ENCODE measurements around the gene PARVA.

DNA sequence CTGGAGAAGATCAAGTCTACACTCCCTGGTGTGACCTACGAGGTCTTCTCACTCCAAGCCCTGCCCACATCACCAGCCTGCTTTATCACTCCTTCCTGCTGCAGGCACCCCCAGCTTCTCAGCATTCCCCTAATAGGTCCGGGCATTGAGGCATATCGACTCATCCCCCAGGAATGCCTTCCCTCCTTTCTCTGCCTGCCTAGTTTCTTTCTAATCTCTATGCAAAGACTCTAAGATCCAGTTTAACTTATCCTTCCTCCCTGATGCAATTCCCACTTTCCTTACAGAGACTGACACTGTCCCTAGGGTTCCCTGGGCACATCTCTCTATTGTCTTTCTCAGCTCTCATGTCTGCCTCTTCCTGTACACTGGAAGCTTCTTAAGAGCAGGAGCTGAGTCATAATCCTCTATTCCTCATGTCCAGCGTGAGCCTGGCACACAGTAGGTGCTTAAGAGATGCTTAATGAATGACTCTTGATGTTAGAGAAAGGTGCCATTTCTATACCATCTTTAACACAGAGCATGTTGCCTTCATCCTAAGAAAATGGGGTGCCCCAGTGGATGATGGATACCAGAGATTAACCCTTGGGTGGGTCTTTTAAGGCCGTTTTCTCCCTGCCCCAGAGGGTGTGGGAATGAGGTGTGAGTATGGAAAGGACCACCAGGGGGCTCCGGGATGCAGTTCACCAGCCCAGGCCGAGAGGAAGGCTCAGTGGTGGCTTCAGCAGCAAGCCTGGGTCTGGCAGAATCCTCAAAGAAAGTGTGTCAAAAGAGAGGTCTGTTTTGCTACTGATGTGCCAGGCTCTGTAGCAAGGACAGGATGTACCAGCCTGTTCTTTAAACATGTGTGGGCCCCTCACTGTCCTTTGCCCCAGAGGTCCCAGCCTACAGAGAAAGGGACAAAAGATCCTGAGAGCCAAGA is 34.7 kb downstream of the PARVA start:
- TF ChIP-seq NR3C1 (CRISPR knock-in tag; conservative IDR thresholded peaks at IDR 0.05; ENCODE audit: low read depth) (no peak), RELA (CRISPR knock-in tag; IDR thresholded peaks at IDR 0.05; ENCODE audit: borderline replicate concordance) (no peak), NFYB (CRISPR knock-in tag; conservative IDR thresholded peaks at IDR 0.05; ENCODE audit: low read depth) (no peak), ESRRA (CRISPR knock-in tag; IDR thresholded peaks at IDR 0.05; ENCODE audit: borderline replicate concordance) (no peak)
- TF ChIP-seq, protein P1, sequence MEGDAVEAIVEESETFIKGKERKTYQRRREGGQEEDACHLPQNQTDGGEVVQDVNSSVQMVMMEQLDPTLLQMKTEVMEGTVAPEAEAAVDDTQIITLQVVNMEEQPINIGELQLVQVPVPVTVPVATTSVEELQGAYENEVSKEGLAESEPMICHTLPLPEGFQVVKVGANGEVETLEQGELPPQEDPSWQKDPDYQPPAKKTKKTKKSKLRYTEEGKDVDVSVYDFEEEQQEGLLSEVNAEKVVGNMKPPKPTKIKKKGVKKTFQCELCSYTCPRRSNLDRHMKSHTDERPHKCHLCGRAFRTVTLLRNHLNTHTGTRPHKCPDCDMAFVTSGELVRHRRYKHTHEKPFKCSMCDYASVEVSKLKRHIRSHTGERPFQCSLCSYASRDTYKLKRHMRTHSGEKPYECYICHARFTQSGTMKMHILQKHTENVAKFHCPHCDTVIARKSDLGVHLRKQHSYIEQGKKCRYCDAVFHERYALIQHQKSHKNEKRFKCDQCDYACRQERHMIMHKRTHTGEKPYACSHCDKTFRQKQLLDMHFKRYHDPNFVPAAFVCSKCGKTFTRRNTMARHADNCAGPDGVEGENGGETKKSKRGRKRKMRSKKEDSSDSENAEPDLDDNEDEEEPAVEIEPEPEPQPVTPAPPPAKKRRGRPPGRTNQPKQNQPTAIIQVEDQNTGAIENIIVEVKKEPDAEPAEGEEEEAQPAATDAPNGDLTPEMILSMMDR (IDR thresholded peaks at IDR 0.05) = peak; percentile 62; the same call in 1 of the 2 replicates
- TF ChIP-seq, protein P2, sequence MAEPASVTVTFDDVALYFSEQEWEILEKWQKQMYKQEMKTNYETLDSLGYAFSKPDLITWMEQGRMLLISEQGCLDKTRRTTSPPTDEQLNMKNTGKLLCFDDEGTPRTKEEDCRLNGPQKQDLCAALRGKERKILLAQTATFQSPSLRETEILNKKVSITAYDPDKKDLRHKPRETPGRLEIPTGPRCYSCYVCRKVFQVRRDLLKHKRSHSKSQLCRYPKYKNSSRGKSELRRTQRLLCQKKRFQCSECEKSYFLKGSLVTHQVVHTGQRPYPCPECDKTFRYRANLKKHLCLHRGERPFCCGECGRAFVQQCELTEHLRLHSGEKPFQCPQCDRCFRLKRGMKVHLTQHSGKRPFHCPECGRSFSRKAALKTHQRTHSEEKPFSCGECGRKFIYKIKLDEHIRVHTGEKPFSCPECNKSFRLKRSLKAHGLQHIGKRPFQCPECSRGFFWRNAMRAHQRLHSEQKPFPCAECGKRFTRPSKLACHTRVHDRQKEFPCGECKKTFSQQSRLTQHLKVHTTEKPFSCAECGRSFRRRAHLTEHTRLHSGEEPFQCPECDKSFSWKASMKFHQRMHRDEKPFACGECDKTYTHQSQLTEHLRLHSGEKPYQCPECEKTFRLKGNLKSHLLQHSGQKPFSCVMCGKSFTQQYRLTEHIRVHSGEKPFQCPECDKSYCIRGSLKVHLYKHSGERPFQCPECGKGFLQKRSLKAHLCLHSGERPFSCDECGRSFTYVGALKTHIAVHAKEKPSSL (CRISPR knock-in tag; conservative IDR thresholded peaks at IDR 0.05) = no peak

Measured in WTC11 (cell line).